Raji (cell line): ENCODE results near the gene TNF.

Experiments used
- POLR2A ChIP-seq: IDR thresholded peaks from 2 replicates; pipeline ENCODE4 v1.6.1; 2011; ENCODE audit warnings: low read depth, low read length, control low read depth; ENCODE audit not compliant: insufficient read depth

TNF gene

DNA sequence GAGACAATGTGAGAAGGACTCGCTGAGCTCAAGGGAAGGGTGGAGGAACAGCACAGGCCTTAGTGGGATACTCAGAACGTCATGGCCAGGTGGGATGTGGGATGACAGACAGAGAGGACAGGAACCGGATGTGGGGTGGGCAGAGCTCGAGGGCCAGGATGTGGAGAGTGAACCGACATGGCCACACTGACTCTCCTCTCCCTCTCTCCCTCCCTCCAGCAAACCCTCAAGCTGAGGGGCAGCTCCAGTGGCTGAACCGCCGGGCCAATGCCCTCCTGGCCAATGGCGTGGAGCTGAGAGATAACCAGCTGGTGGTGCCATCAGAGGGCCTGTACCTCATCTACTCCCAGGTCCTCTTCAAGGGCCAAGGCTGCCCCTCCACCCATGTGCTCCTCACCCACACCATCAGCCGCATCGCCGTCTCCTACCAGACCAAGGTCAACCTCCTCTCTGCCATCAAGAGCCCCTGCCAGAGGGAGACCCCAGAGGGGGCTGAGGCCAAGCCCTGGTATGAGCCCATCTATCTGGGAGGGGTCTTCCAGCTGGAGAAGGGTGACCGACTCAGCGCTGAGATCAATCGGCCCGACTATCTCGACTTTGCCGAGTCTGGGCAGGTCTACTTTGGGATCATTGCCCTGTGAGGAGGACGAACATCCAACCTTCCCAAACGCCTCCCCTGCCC lies 1.7 kb downstream of the TNF start:
- 0 out of 2 replicates have a peak, but pooled peaks have one; percentile 16 for TF ChIP-seq POLR2A

DNA sequence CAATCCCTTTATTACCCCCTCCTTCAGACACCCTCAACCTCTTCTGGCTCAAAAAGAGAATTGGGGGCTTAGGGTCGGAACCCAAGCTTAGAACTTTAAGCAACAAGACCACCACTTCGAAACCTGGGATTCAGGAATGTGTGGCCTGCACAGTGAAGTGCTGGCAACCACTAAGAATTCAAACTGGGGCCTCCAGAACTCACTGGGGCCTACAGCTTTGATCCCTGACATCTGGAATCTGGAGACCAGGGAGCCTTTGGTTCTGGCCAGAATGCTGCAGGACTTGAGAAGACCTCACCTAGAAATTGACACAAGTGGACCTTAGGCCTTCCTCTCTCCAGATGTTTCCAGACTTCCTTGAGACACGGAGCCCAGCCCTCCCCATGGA lies 2.2 kb downstream of the TNF start:
- TF ChIP-seq POLR2A: no peak

DNA sequence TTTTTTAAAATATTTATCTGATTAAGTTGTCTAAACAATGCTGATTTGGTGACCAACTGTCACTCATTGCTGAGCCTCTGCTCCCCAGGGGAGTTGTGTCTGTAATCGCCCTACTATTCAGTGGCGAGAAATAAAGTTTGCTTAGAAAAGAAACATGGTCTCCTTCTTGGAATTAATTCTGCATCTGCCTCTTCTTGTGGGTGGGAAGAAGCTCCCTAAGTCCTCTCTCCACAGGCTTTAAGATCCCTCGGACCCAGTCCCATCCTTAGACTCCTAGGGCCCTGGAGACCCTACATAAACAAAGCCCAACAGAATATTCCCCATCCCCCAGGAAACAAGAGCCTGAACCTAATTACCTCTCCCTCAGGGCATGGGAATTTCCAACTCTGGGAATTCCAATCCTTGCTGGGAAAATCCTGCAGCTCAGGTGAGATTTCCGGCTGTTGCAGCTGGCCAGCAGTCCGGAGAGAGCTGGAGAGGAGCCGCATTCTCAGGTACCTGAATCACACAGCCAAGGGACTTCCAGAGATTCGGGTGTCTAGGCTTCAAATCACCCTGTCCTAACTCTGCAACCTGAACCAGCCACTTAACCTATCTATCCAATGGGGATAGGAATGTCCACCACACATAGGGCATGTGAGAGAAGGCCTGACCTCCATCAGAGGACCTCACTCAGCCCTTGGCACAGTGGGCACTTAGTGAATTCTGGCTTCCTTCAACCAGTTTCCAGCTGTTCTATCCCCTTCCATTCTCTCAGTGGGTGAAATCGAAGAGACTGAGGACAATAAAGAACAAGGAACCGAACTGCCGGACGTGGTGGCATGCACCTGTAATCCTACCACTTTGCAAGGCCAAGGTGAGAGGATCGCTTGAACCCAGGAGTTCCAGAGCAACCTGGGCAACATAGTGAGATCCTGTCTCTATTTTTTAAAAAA lies 3.1 kb downstream of the TNF start:
- no peak; the same call in 1 of the 2 replicates for TF ChIP-seq POLR2A

DNA sequence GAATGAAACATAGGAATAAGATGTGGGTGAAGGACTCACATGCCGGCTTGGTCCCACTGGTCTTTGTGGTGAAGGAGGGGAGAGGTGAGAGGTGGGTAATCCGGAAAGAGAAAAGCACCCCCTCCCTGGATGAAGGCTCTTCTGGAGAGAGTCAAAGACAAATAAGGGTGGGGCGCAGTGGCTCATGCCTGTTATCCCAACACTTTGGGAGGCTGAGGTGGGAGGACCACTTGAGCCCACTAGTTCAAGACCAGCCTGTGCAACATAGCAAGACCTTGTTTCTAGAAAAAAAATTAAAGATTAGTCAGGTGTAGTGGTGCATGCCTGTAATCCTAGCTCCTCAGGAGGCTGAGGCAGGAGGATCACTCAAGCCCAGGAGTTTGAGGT lies 3.7 kb downstream of the TNF start:
- no peak for TF ChIP-seq POLR2A

DNA sequence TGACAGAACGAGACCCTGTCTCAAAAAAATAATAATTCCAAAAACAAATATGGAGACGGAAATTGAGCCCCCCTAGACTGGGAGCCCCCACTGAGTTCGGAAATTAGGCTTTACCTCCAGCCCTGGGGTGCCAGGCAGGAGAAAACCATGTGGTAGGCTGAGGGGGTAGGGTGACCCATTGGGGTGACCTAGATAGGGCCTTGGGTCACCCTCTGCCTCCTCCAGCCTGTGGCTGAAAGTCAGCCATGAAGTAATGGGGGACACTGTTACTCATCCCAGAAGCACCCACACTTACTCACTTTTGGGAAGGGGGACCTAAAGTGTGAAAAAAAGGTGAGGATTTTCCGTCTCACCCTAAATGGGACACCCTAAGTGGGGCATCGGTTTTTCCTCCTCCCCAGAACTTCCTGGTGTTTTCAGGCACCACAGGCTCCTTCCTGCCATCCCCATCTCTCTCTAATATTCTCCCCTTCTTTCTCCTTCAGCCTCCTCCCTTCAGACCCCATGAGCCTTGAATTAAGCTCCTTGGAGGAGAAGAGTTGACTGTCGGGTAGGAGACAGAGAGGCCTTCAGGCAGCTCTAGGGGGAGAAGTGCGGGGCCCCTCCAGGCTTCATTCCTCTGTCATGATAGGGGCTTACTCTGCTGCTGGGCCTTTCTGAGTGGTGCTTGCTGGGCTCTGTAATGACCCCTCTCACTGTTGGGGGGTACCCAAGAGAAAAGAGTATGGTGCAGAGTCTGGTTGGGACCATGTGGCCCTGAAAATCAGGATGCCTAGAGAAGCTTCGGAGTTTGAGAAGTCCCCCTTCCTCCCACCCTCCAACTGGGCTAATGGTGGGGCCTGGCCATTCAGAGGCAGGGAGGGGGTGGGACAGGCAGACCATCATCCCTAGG lies 4.4 kb downstream of the TNF start:
- peak; percentile 47; the same call in 1 of the 2 replicates for TF ChIP-seq POLR2A

DNA sequence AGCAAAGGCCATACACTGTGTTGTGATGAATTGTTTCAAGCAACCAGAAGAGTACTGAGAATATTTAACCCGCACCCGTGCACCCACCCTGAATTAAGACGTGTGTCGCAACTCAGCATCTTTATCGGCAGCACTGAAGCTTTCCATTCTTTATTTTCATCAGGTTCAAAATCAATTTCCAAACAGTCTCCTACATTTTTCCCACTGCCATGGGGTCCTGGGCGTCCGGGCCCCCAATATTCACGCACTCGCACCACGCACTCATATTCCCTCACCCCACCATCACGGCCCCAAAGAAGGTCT lies 5.0 kb downstream of the TNF start:
- no peak for TF ChIP-seq POLR2A

DNA sequence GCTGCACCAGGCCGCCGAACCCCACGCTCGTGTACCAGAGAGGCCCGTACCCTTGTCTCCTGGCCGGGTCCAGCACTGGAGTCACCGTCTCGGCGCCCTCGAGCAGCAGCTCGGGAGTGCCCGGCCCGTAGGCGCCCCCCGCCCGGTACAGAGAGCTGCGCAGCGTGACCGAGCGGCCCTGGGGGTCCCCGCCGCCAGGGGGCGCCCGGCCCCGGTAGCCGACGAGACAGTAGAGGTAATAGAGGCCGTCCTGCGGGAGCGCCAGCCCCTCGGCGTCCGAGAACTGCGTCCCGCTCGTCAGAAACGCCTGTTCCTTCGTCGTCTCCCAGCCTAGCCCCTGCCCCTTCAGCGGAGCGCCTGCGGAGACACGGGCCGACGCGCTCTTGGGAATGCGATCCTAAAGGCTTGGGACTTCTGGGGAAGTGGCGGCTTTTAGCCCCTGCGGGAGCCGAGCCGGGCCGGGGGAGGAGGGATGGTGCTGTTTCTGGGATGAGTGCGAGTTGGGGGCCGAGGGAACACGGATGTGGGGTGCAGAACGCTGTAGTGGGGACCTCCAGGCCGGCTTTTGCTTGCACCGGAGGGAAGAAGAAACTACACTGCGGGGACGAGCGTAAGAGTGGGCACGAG lies 5.6 kb downstream of the TNF start:
- TF ChIP-seq POLR2A: peak; percentile 68

DNA sequence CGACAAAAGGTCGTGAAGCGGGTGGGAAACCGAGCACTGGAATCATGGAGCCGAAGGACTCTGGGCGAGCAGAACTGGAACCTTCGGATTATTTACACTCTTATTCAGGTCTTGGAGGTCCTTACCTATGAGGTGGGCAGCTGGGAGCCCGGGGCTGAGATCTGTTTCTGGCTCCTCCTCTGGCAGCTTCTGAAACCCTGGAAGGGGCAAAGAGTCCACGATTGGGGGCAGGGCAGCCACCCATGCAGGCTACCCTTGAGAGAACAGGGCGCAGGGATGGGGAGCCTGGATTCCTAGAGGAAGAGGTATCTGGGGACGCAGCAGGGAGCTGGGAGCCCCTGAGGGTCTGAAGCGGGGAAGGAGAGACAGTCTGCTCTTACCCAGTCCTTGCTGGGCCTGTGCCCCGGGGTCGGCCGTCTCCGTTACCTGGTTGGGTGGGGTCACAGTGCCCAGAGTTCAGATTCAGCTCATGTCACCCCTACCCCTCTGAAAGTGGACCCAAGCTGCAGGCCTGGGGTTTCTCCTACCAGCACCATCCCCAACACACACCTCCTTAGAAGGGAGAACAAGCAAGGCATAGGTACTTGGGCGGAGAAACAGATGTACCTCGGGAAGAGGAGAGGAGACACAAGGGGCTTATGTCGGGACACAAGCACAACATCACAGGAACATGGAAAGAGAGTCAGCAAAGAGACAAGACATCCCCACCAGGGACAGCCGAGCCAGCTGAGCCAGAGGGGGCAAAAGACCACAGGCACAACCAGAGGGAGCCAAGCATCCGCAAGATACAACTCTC lies 6.3 kb downstream of the TNF start:
- no peak for TF ChIP-seq POLR2A

DNA sequence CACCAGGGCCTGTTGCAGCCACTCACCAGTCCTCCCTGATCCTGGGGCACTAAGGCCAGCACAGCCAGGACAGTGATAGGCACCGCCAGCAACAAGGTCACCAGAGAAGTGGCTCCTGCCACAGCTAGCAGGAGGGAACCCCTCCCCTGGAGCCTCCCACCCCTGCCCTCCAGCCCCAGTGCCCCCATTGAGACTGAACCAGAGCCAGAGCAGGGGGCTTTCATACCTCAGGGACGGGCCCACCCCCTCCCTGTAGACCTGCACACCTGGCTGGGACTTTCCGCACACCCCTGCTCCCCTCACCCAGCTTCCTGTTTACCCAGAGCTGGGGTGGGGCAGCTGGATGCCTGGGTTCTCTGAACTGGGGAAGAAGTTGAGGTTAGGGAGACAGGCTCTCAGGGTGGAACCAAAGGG lies 6.9 kb downstream of the TNF start, which contains the start of gene LTB:
LTB (minus strand) TSS at position 195 of the 414 bp plus-strand sequence; CDS start at position 188, 7 bp downstream.
- peak; percentile 89 for TF ChIP-seq POLR2A

DNA sequence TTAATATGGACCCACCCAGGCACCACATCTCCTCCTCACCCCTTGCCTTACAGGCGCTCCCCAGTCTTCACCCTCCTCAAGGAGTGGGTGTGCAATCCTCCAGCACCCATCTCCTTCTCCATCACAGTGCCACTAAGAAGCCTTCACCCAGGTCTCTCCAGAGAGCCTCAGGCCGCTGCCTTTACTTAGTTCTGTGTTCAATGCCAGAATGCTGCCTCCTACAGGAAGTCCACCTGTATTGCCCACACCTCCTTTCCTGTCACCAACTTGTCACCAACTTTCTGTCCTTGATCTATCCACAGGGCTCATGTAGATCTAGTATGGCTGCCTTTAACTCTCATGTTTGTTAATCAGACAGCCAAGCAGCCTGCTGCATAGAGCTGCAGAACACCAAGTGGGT lies 10.1 kb downstream of the TNF start:
- TF ChIP-seq POLR2A: no peak; the same call in 1 of the 2 replicates

DNA sequence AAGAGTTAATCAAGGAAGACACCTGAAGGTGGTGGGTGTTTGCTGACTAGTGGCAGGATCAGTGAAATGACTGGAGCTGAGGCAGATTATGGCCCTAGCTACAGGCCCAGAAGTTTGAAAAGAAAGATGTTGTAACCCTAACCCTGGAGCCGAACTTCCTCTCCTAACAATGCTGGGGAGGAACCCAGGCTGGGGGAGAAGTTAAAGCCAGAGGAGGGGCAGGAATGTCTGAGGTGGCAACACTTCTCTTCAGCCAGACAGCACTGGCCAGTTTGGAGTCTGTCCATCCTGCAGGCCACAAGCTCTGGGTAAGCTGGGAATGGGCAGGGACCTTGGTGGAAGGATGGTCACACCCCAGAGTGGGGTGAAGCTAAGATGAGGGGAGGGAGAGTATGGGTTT lies 10.6 kb downstream of the TNF start, which contains the start of gene LST1:
LST1 (plus strand) TSS at position 270 of the 400 bp plus-strand sequence. CDS start 1,023 bp downstream, outside the sequence.
- no peak for TF ChIP-seq POLR2A

DNA sequence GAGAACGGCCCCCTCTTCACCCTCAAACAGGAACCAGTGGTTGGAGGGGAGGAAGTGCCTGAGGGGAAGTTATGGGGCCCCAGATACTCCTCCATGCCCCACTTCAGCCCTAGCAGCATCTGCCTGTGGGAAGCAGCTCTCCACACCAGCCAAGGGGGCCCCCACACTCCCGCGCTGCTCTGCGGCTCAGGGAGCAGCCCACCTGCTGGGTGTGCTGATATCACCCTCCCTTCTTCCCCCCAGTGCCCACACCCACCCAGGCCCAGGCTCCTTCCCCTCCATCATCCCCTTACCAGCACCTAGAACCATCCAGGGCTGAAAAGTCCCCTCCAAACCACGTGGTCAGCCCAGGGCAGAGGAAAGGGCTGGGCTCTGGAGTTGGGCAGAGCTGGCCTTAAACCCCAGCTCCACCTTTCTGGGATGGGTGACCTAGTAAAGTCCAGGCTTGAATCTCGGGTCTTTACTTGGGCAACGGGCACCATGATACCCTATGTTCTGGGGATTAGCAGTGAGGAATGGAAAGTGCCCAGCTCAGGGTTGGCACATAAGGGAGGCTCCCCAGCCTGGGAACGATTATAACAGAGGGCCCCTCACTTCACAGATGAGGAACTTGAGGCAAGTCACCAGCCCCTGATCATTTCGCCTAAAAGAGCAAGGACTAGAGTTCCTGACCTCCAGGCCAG lies 11.4 kb downstream of the TNF start:
- TF ChIP-seq POLR2A: peak; percentile 38
